Peyer's patch (tissue), 4 donors: ENCODE results near the gene BRD1.
A peak's percentile ranks its signal among the peaks of the same experiment; 100 is the strongest.

Source experiments
- CTCF ChIP-seq, 6 experiments: fragments of 450-650 bp in 4 of 6; fragments of 200-600 bp in 2 of 6; sonication (generic) in 1 of 6; IDR thresholded peaks; one replicate each; pipeline ENCODE4 v1.5.1; 2017 to 2019; ENCODE audit warnings: antibody characterized with exemption in 6 of 6, mild to moderate bottlenecking in 3 of 6, moderate library complexity in 1 of 6
- POLR2A ChIP-seq, 2 donors: fragments of 450-650 bp; IDR thresholded peaks; one replicate each; pipeline ENCODE4 v1.5.1; 2017; ENCODE audit warnings: antibody characterized with exemption in 2 of 2, mild to moderate bottlenecking in 2 of 2, moderate library complexity in 2 of 2

GRCh38 chr22:49724893-49725489, 102.7 kb downstream of the BRD1 start:
- TF ChIP-seq CTCF (IDR thresholded peaks at IDR 0.05) (peak in 5 of 6 experiments; percentile 45 to 57 (median 55)), POLR2A (IDR thresholded peaks at IDR 0.05) (no peak)
